Lower lobe of right lung (tissue), 2 donors: ENCODE measurements around the gene CRTAP. TPM values are rescaled to one million over a fixed set of nuclear protein-coding genes. Genes with fewer than 3 reads are reported as not detected.
A peak's percentile ranks its signal among the peaks of the same experiment; 100 is the strongest.

Experiments used
- ATAC-seq, 2 donors: fragments of 200-7000 bp; cut with Tn5 transposase; one replicate each; pipeline ENCODE4 v1.9.1; 2020 to 2022; ENCODE audit warnings: mild to moderate bottlenecking in 2 of 2, moderate library complexity in 2 of 2
- DNase-seq: peaks from one replicate; pipeline ENCODE4 v3.0.0-alpha.2; 2020
- H3K27ac ChIP-seq: fragments of 200-600 bp; one replicate; pipeline ENCODE4 v1.8.0; 2022
- H3K27me3 ChIP-seq: fragments of 200-600 bp; one replicate; pipeline ENCODE4 v1.8.0; 2022; ENCODE audit warnings: low read depth
- H3K36me3 ChIP-seq: fragments of 200-600 bp; one replicate; pipeline ENCODE4 v1.8.0; 2022; ENCODE audit warnings: mild to moderate bottlenecking
- H3K4me1 ChIP-seq: fragments of 200-600 bp; one replicate; pipeline ENCODE4 v1.8.0; 2022
- H3K4me3 ChIP-seq: fragments of 200-600 bp; one replicate; pipeline ENCODE4 v1.8.0; 2022; ENCODE audit warnings: mild to moderate bottlenecking
- H3K9me3 ChIP-seq: fragments of 200-600 bp; one replicate; pipeline ENCODE4 v1.8.0; 2022
- intact Hi-C: fragments of 100-400 bp; cut with DNase I; formaldehyde crosslinking; loops from one replicate; pipeline ENCODE4 v1.11.0; 2022
- total RNA-seq: library from RNA; stranded (reverse); fragmentation: NEBNext Ultra II Directional; extraction: Animal tissue kit (Norgen Biotek cat#: 25700); gene quantifications from one replicate; pipeline ENCODE4 v1.2.1, GENCODE V29; 2021
- TF ChIP-seq, protein P1 (sequence below): fragments of 200-600 bp; IDR thresholded peaks from one replicate; pipeline ENCODE4 v1.8.0; 2022; ENCODE audit warnings: antibody characterized with exemption, mild to moderate bottlenecking
- donor health status: DM: no; HTN: yes; CAD: no; lungs with severe emphysema.

CRTAP gene
- total RNA-seq, 1 donor from 2014 or later = 213 TPM

DNA sequence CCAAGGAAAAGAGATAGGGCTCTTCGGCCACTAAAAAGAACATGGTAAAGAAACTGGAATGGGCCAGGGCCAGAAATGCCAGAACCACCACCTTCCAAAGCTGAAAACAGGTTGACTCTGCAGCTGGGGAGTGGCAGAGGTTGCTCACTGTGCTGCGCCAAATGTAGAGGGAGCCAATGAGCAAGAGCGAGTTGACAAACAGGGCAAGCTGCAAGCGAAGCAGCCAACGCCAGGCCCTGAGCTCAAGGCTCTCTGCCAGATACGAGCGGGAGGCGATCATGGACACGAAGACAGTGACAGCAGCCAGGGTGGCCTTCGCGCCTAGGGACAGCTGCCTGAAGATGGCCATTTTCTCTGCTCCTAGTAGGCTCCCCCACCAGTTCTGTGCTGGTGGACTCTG, 20.0 kb upstream of the CRTAP start:
- TF ChIP-seq, protein P1, sequence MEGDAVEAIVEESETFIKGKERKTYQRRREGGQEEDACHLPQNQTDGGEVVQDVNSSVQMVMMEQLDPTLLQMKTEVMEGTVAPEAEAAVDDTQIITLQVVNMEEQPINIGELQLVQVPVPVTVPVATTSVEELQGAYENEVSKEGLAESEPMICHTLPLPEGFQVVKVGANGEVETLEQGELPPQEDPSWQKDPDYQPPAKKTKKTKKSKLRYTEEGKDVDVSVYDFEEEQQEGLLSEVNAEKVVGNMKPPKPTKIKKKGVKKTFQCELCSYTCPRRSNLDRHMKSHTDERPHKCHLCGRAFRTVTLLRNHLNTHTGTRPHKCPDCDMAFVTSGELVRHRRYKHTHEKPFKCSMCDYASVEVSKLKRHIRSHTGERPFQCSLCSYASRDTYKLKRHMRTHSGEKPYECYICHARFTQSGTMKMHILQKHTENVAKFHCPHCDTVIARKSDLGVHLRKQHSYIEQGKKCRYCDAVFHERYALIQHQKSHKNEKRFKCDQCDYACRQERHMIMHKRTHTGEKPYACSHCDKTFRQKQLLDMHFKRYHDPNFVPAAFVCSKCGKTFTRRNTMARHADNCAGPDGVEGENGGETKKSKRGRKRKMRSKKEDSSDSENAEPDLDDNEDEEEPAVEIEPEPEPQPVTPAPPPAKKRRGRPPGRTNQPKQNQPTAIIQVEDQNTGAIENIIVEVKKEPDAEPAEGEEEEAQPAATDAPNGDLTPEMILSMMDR = no peak
- Histone ChIP-seq H3K9me3 (no peaks in the 10 kb centered on the region), H3K27ac (no peak overlapping the region), H3K4me3 (no peak overlapping the region), H3K27me3 (no peaks in the 10 kb centered on the region), H3K36me3 (peaks cover 39% of the 10 kb centered on the region), H3K4me1 (peaks cover 30% of the 10 kb centered on the region)
- DNase-seq = no peak
- intact Hi-C loops = no loop called here
- ATAC-seq = no peak

DNA sequence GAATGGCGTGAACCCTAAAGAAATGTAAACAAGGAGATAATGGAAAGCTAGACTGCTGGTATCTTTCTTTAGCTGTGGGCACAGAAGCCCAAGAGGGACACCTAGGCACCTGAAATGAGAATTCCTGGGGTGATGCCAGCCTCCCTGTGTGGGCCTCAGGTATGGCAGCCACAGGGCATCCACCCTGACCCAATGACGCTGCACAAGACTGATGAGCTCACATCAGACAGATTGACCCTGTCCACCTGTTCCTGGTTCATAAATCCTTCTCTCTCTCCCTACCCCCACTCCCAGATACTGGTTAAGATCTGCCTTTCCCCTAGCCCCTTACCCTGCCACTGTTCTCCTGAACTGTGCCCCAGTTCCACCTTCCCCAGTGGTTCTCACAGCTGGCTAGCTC, 18.4 kb upstream of the CRTAP start:
- H3K27me3 ChIP-seq = no peaks in the 10 kb centered on the region
- peaks cover 25% of the 10 kb centered on the region for H3K4me1 ChIP-seq
- DNase-seq (no peak), ATAC-seq (no peak)
- intact Hi-C loops = no loop called here
- peaks cover 34% of the 10 kb centered on the region for H3K36me3 ChIP-seq
- TF ChIP-seq, protein P1 = no peak
- H3K4me3 ChIP-seq = peak overlapping the region; percentile 100
- peak overlapping the region; percentile 99 for H3K27ac ChIP-seq
- H3K9me3 ChIP-seq = no peaks in the 10 kb centered on the region

DNA sequence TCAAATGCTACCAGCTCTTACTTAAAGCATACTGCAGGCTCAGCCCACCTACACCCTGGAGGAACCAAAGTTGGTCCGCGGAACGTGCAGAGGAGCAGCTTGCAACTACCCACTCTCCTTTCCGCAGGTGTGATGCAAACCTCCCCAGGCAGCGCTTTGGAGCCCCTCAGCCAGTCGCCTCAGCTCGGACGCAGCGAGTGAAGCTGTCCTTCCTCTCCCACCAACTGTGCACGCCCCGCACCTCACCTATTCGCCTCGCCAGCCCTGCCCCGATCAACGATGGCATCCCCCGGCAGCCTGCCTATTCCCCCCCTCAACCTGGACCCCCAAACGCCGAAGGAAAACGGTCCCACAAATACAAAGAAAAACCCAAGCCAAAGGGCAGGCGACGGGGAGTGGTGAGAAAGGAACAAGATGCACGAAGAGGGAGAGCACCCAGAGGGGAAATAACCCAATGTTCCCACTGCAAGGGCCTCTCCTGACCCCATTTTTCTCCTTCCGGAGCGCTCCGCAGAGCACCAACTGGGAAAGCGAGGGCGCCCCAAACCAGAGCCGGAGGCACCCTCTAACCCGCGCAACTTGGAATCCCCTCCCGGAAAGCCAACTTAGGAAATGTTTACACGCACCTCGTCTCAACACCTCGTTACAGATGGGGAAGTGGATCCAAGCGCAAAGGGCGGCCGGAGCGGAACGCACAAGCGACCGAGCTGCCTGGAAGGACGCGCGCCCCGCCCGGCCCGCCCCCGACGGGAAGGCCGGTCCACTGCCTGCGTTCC, 17.5 kb upstream of the CRTAP start:
- Histone ChIP-seq H3K4me3 (peak overlapping the region; percentile 100), H3K4me1 (peaks cover 25% of the 10 kb centered on the region), H3K9me3 (no peaks in the 10 kb centered on the region), H3K27me3 (no peaks in the 10 kb centered on the region), H3K36me3 (peaks cover 27% of the 10 kb centered on the region), H3K27ac (peak overlapping the region; percentile 99)
- TF ChIP-seq, protein P1 = no peak
- ATAC-seq (peak; percentile 79 to 83), DNase-seq (peak; percentile 85)
- intact Hi-C loops = no loop called here

DNA sequence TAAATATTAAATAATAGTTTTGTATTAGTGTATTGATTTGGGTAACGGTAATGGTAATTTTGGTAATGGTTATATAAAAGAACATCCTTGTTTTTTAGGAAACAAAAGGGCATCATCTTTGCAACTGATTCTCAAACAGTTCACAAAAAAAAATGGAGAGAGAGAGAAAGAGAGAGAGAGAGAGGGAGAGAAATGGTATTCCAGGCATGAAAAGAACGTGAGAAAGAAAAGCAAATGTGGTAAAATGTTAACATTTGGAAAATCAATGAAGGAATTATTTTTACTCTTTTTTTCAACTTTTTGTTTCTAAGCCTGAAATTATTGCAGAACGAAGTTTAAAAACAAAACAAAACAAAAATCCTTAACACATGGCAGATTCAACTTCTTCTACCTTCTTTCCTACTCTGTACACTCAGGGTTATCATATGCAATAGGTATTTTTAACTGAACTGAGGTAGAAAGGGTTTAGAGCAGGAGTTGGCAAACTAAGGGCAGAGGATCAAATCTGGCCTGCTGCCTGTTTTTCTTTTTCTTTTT, 14.6 kb upstream of the CRTAP start:
- no peaks in the 10 kb centered on the region for H3K27me3 ChIP-seq
- no peaks in the 10 kb centered on the region for H3K9me3 ChIP-seq
- ATAC-seq = no peak
- H3K4me1 ChIP-seq = peaks cover 22% of the 10 kb centered on the region
- no peaks in the 10 kb centered on the region for H3K36me3 ChIP-seq
- TF ChIP-seq, protein P1 = no peak
- H3K4me3 ChIP-seq = no peak overlapping the region
- no peak overlapping the region for H3K27ac ChIP-seq
- no peak for DNase-seq
- intact Hi-C loops = no loop called here

DNA sequence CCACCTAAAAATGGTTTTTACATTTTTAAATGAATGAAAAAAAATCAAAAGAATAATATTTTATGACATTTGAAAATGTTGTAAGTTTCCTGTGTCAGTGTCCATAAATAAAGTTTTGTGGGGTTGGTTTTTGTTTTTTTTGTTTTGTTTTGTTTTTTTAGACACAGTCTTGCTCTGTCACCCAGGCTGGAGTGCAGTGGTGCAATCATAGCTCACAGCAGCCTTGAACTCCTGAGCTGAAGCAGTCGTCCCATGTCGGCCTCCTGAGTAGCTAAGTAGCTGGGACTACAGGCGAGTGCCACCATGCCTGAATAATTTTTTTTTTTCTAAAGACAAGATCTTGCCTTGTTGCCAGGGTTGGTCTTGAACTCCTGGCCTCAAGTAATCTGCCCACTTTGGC, 14.1 kb upstream of the CRTAP start:
- no peak for ATAC-seq
- Histone ChIP-seq H3K9me3 (no peaks in the 10 kb centered on the region), H3K27me3 (no peaks in the 10 kb centered on the region), H3K4me1 (peaks cover 18% of the 10 kb centered on the region), H3K36me3 (no peaks in the 10 kb centered on the region), H3K4me3 (no peak overlapping the region), H3K27ac (no peak overlapping the region)
- TF ChIP-seq, protein P1 = no peak
- DNase-seq = no peak
- intact Hi-C loops = no loop called here
